Right lobe of liver (tissue), 4 donors: ENCODE data around the gene MLST8.

ENCODE experiments used
- CTCF ChIP-seq, 4 donors: fragments of 200-600 bp in 3 of 4; fragments of 450-650 bp in 1 of 4; IDR thresholded peaks; one replicate each; pipeline versions ENCODE4 v1.5.1 to v1.8.0; 2016 to 2022; ENCODE audit warnings: antibody characterized with exemption in 4 of 4, mild to moderate bottlenecking in 2 of 4
- POLR2A ChIP-seq: fragments of 450-650 bp; IDR thresholded peaks from one replicate; pipeline ENCODE4 v1.6.1; 2017; ENCODE audit warnings: antibody characterized with exemption, mild to moderate bottlenecking
- donor health status: DM: no; HTN: no; CAD: no.
- donor health status: DM: no; HTN: no; CAD: no.
- donor health status: DM: no; HTN: yes; CAD: no.

- no peak for TF ChIP-seq CTCF (IDR thresholded peaks at IDR 0.05)
- no peak for TF ChIP-seq POLR2A
These were observed 3.1 kb downstream of the MLST8 start for GRCh38 chr16:2208308-2208707.
